HG02970 (cell line): ENCODE data around the gene PLK5.
"Not testable (repeated sequence)": the region's sequence is repeated elsewhere in the genome, so short reads cannot be mapped to it uniquely, and the experiment has no call there.

Source experiments
- ATAC-seq: cut with Tn5 transposase; IDR thresholded peaks from one replicate; pipeline ENCODE4 v1.9.1; 2021; ENCODE audit warnings: mild to moderate bottlenecking, moderate library complexity, moderate number of reproducible peaks; ENCODE audit not compliant: unreplicated experiment, low FRiP score

The PLK5 gene

DNA sequence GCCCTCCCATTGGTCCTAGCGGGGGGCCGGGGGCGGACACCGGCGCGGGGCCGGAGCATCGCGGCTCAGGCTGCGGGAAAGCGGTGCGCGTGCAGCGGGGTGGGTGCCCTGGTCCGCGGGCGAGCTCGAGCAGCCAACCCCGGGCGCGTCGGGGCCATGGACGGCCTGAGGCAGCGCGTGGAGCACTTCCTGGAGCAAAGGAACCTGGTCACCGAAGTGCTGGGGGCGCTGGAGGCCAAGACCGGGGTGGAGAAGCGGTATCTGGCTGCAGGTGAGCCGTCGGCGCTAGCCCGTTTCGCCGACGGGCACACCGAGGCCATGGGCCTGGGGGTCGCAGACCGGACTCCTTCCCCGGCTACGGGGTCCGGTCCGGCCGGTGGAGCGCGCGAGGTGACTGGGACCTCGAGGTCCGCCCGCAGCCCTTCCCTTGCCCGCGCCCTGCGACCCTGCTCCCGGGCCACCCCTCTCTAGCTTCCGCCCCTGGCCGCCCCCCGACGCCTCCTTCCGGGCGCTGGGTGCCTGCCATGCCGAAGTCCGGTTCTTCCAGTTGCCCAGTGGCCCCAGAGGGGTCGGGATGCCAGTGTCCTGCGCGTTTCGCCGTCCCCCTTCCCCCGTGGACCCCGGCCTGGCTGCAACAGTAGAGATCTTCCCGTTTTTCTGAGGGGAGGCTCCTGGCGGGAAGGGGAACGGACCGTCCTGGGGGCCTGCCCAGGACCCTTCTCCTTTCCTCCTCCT lies 32.6 kb upstream of the PLK5 start, which contains the start of gene REEP6:
TSS of gene REEP6 (plus strand) at position 68 of the 735 bp plus-strand sequence. CDS start at position 157, 89 bp downstream.
- no peak for ATAC-seq

DNA sequence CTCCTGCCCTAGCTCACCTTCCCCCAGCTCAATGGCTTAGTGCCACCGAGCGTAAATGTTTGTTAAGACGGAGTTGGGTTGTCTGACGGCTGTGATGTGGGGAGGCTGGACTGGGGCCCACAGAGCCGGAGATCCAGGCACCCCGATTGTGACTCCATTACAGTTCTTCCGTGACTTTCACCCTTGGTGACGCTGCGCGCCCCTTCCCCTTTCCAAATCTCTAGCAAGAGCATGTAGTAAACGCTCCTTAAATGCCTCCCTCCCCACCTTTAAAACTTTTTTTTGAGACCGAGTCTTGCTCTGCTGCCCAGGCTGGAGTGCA lies 32.1 kb upstream of the PLK5 start:
- ATAC-seq, result no peak

- ATAC-seq, result no peak
These were observed 31.3 kb upstream of the PLK5 start for GRCh38 chr19:1492474-1493006.

- no peak for ATAC-seq
These were observed 29.6 kb upstream of the PLK5 start for GRCh38 chr19:1494115-1494815.

DNA sequence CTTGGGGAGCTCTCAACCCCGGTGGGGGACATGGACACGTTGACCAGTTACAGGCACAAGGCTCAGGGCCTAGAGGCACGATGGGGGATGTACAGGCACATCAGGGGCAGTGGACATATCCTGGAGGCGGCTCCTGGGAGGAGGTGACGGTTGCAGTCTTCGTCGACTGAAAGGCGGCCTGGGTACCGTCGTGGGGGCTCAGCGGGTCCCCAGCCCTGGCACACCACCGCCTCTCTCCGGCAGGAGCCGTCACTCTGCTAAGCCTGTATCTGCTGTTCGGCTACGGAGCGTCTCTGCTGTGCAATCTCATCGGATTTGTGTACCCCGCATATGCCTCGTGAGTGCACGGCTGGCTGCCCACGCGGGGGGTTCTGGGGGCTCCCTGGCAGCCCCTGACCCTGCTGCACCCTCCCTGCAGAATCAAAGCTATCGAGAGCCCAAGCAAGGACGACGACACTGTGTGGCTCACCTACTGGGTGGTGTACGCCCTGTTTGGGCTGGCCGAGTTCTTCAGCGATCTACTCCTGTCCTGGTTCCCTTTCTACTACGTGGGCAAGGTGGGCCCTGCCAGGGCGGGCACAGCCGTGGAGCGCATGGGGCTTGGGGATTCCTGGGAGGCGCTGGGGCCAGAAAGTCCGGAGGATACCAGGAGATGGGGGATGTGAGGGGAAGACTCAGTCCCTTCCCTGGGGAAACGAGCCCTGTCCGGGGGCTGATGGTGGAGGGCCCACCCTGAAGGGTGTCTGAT lies 28.7 kb upstream of the PLK5 start:
- no peak for ATAC-seq

GRCh38 chr19:1495799-1496713 lies 27.8 kb upstream of the PLK5 start:
- ATAC-seq, result no peak

DNA sequence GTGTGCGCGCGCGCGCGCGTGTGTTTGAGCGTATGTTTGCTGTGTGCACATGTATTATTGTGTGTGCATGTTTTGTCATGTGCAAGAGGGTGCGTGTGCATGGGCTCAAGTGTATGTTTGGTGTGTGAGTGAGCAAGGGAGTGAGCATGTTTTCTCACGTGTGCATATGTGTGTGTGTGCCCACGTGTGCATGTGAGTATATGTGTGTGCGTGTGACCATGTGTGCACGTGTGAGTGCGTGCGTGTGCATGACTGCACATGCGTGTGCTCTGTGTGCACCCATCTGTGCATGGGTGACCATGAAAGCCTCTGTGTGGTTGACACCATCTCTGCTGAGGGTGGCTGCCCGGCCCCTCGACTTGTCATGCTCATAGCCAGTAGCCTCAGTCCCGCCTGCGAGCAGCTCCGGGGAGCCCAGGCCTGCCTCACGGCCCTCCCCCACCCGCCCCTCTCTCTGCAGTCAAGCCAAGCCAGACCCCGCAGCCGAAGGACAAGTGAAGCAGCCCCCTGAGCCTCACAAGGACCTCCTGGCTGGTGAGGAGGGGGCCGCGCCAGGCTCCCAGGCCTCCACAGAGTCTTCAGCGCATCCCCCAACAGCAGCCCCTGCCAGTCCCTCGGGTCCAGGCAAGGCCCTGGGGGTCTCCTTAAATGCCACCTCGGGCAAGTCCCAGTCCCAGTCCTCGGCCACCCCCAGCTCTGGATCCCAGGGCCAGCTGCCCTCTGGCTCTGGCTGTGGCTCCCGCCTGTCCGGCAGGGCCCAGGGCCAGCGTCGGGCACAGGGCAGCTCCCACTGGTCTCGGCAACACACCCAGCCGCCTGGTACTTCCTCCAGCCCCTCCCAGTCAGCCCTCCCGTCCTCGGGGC lies 26.9 kb upstream of the PLK5 start:
- ATAC-seq, result no peak

DNA sequence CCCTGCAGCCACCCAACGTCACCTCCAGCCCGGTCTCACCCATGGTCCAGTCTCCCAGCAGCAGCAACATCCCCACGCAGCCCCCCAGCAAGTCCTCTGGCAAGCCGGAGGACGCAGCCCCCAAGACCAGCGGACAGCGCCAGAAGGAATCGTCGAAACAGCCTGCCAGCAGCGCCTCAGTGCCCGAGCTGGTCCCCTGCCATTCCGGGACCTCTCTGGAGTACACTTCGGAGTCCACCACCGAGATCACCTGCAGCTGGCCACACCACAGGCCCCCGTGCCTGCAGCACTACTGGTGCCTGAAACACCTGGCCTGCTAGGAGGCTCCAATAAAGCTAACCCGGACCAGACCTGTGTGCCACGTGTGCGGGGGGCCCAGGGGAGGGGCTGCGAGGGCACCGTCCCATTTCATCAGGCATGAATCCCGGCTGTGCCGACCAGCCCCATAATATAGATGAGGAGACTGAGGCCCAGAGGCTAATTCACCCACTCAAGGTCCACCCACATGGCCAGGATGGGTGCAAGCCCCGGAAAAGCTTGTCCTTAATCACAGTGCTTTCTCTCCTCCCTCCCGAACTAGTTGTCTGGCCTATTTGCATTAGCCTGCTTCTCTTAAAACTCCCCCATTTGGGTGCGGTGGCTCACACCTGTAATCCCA lies 26.2 kb upstream of the PLK5 start:
- ATAC-seq, result no peak

- ATAC-seq, result not testable (repeated sequence)
These were observed 24.6 kb upstream of the PLK5 start for GRCh38 chr19:1499231-1499630.

- ATAC-seq, result no peak
These were observed 22.7 kb upstream of the PLK5 start for GRCh38 chr19:1501200-1501595.

DNA sequence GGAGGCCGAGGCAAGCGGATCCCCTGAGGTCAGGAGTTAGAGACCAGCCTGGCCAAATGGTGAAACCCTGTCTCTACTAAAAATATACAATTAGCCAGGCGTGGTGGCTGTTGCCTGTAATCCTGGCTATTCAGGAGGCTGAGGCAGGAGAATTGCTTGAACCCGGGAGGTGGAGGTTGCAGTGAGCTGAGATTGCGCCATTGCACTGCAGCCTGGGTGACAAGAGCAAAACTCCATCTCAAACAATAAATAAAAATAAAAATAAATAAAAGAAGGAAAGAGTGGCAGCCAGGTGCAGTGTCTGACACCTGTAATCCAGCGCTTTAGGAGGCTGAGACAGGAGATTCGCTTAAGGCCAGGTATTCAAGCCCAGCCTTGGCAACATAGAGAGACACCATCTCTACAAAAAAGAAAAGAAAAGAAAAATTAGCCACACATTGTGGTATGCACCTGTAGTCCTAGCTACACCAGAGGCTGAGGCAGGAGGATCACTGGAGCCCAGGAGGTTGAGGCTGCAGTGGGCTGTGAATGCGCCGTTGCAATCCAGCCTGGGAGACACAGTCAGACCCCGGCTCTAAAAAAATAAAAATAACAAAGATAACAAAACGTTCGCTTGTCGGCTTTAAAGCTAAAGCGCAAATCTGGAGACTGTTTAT lies 21.3 kb upstream of the PLK5 start:
- no peak for ATAC-seq

GRCh38 chr19:1503089-1503924 lies 20.6 kb upstream of the PLK5 start:
- no peak for ATAC-seq

GRCh38 chr19:1503925-1504773 lies 19.7 kb upstream of the PLK5 start:
- ATAC-seq, result no peak

GRCh38 chr19:1505012-1505411 lies 18.9 kb upstream of the PLK5 start:
- ATAC-seq, result no peak

DNA sequence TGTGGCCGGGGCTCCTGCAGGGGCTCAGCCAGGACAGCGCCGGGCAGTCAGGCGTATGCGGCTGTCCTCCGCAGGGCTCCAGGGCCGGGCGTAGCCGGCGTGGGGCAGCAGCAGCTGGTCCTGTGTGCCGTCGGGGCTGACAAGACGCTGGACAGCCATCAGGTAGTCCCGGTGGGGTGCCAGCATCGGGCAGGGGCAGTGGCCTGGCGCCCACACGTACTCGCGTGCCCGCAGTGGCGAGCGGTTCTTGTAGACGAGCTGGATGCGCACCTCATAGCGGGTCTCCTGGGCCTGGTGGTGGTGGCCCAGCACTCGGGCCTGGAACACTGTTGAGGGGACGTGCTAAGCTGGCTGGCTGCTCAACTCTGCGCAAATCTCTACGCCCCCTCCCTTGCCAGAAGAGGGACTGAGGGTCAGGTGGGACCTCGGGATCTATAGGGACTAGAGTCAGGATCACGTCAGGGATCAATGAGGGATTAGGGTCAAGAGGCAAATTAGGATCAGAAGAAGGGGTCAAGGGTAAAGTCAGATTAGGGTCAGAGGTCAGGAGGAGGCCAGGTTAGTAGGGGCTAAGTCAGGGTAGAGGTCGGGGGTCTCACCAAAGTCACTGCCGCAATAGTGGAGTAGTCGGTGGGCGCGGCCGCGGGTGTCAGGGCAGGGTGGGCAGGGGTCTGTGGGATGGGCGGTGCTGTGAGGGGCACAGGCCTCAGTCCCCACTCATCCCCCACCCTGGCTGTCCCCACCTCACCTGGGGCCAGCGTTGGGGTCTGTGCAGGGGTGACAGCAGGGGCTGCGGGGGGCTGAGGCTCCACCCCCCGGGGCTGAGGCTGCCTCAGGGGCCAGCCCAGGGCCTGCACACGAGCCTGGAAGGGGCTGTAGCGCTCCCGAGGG lies 17.6 kb upstream of the PLK5 start:
- ATAC-seq, result no peak
